T47D (cell line): ENCODE results near the gene TGFBR3L.
"Not testable (repeated sequence)": the region's sequence is repeated elsewhere in the genome, so short reads cannot be mapped to it uniquely, and the experiment has no call there.

Experiments
- DNase-seq, 2 experiments: peaks; one replicate each; pipeline versions ENCODE4 v3.0.0 to v3.0.0-alpha.2; 2011 to 2012; ENCODE audit warnings: low read depth in 1 of 2, low spot score in 1 of 2
- JUND ChIP-seq: IDR thresholded peaks from 2 replicates; pipeline ENCODE4 v1.6.1; 2012; ENCODE audit warnings: low read depth
- in situ Hi-C: cut with HindIII; loops from 2 replicates; pipeline ENCODE4 v1.10.0; 2016; ENCODE audit warnings: low sequenced_read_pairs, low pct_unique_long_range_greater_than_20kb

TGFBR3L gene

GRCh38 chr19:7887408-7888144, 27.1 kb upstream of the TGFBR3L start:
- in situ Hi-C loops, result no loop called here
- no peak for DNase-seq
- TF ChIP-seq JUND, result no peak

GRCh38 chr19:7888145-7888825, 26.3 kb upstream of the TGFBR3L start, which contains the start of gene LRRC8E:
Gene LRRC8E, plus strand, starts transcription at chr19:7888510. Its CDS starts 7,094 bp downstream, at chr19:7895604.
- DNase-seq, result peak; percentile 50 to 64
- in situ Hi-C loops, result no loop called here
- TF ChIP-seq JUND, result no peak

GRCh38 chr19:7888826-7889217, 25.8 kb upstream of the TGFBR3L start:
- TF ChIP-seq JUND, result no peak
- in situ Hi-C loops, result no loop called here
- DNase-seq, result no peak

- DNase-seq, in situ Hi-C loops: not testable (repeated sequence)
These were observed 21.1 kb upstream of the TGFBR3L start for GRCh38 chr19:7893362-7894101.

- in situ Hi-C loops, result no loop called here
- peak; percentile 47 to 86 for DNase-seq
- no peak for TF ChIP-seq JUND
These were observed 19.9 kb upstream of the TGFBR3L start for GRCh38 chr19:7894612-7895309.

- no peak for TF ChIP-seq JUND
- DNase-seq, result no peak
- in situ Hi-C loops, result no loop called here
These were observed 19.1 kb upstream of the TGFBR3L start for GRCh38 chr19:7895565-7895964.

- TF ChIP-seq JUND, result no peak
- in situ Hi-C loops, result no loop called here
- no peak for DNase-seq
These were observed 17.3 kb upstream of the TGFBR3L start for GRCh38 chr19:7897292-7897691.

- in situ Hi-C loops, result no loop called here
- TF ChIP-seq JUND, result no peak
These were observed 15.7 kb upstream of the TGFBR3L start for GRCh38 chr19:7898967-7899366.

GRCh38 chr19:7899751-7900378, 14.8 kb upstream of the TGFBR3L start:
- in situ Hi-C loops, result no loop called here
- no peak for DNase-seq
- TF ChIP-seq JUND, result no peak

More at GRCh38 chr19:7898967-7899366, 15.7 kb upstream of the TGFBR3L start:
- DNase-seq, result no peak

GRCh38 chr19:7900401-7900870, 14.2 kb upstream of the TGFBR3L start:
- in situ Hi-C loops, result no loop called here
- TF ChIP-seq JUND, result no peak
- no peak for DNase-seq

- in situ Hi-C loops, result no loop called here
These were observed 13.7 kb upstream of the TGFBR3L start for GRCh38 chr19:7900931-7901330.

GRCh38 chr19:7901337-7901736, 13.3 kb upstream of the TGFBR3L start:
- TF ChIP-seq JUND, result no peak
- in situ Hi-C loops, result no loop called here
- DNase-seq, result no peak

More at GRCh38 chr19:7900931-7901330, 13.7 kb upstream of the TGFBR3L start:
- no peak for DNase-seq
- TF ChIP-seq JUND, result no peak
